HG03565 (cell line): Measurements from ENCODE around the gene PXMP4.
"Not testable (repeated sequence)": the region's sequence is repeated elsewhere in the genome, so short reads cannot be mapped to it uniquely, and the experiment has no call there.

Source experiments
- ATAC-seq: cut with Tn5 transposase; IDR thresholded peaks from one replicate; pipeline ENCODE4 v1.9.1; 2021; ENCODE audit warnings: mild to moderate bottlenecking, moderate library complexity; ENCODE audit not compliant: unreplicated experiment

PXMP4 gene, protein sequence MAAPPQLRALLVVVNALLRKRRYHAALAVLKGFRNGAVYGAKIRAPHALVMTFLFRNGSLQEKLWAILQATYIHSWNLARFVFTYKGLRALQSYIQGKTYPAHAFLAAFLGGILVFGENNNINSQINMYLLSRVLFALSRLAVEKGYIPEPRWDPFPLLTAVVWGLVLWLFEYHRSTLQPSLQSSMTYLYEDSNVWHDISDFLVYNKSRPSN

DNA sequence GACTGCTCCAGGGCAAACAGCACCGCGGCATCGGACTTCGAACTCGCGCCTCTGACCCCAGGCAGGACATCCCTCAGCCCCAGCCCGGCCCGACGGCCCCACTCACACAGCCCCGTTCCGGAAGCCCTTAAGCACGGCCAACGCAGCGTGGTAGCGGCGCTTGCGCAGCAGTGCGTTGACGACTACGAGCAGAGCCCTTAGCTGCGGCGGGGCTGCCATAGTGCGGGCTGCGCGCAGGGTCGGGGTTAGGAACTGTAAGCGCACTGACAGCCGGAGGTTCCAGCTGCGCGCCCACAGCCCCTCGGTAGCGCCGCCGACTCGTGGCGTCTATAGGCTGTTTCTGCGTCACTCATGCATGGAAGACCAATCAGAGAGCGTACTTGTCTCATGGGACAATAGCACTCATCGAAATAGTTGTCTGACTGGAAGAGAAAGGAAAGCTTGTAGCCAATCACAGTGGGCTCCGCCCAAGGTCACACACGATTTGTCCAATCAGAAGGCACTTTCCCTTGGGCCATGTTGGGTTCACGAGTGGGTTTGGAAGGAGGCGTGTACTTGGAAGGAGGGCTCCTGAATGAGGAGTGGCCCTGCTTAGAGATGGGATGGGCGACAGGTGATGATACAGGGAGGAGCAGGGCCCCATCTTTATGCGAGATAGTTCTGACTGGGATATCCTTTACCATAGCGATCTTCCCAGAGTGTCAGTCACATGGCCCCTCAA is at the start of gene PXMP4:
TSS of gene PXMP4 (minus strand) at position 322 of the 721 bp plus-strand sequence. CDS start at position 219, 103 bp downstream.
- ATAC-seq = peak; percentile 98

DNA sequence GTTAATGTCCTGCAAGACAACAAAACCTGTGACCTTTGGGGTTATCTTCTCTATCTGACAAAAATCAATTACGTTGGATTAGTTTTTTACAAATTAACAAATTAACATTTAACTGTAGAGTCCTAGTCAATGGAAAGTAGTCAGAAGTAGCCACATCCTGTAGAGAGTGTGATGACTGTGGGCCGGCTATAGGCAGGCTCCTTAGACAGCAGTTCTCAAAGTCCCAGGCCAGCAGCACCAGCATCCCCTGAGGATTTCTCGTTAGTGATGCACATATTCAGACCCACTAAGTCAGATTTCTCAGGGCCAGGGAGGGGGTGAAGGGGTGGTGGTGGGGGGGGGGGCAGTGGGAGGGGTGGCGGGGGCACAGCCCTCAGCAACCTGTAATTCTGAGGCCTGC is 48.9 kb upstream of the PXMP4 start:
- no peak for ATAC-seq

DNA sequence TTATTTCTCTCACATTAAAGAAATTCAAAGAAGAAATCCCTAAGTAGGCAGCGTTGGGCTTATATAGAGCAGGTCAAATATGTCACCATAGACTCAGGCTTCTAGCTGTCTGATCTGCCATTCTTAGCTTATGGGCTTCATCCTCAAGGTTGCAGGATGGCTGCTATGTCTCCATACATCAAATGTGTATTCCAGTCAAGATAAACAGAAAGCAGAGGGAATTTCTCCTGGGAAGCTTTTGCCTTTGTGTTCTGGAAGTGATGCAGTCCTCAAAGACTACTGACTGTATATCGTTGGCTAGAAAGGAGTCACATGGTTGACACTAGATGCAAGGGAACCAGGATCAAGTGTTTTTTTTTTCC is 47.6 kb upstream of the PXMP4 start:
- ATAC-seq = no peak

DNA sequence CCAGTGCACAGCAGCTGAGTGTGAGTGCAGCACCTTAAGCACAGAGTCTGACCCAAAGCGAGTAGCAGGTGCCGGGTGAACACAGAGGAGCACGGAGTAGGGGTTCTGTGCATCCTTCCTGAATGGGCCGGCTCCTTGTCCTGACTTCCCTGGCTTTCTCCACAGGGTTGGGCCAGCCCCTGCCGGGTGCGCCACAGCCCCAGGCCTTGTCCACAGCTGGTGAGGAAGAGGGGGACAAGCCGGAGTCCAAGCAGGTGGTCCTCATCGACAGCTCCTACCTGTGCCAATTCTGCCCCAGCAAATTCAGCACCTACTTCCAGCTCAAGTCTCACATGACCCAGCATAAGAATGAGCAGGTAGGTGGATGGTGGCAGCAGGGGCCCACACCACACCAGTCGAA is 46.6 kb upstream of the PXMP4 start:
- no peak for ATAC-seq

DNA sequence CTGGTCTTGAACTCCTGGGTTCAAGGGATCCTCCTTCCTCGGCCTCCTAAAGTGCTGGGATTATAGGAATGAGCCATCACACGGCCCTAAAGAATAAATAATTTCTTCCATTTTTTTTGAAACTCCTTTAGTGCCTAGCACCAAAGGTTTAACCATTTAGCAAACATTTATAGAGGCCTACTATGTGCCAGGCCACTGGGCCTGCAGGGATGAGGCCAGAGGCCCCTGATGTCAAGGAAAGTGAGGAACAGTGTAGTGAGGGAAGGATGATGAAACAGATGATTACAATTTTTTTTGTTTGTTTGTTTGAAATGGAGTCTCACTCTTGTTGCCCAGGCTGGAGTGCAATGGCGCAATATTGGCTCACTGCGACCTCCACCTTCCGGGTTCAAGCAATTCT is 45.5 kb upstream of the PXMP4 start:
- no peak for ATAC-seq

DNA sequence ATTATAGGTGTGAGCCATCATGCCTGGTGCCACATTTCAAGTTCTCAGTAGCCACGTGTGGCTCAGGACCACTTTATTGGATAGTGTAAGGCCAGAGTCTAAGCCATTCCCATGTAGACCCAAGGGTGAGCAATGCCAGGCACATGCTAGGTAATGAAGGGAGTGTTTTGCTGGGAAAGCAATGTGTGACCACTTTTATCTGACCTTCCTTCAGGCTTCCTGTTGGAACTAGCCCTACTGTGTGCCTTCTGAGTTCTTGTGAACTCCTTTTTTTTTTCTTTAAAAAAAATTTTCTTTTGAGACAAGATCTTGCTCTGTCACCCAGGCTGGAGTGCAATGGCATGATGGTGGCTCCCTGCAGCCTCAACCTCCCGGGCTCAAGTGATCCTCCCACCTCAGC is 45.0 kb upstream of the PXMP4 start:
- no peak for ATAC-seq

DNA sequence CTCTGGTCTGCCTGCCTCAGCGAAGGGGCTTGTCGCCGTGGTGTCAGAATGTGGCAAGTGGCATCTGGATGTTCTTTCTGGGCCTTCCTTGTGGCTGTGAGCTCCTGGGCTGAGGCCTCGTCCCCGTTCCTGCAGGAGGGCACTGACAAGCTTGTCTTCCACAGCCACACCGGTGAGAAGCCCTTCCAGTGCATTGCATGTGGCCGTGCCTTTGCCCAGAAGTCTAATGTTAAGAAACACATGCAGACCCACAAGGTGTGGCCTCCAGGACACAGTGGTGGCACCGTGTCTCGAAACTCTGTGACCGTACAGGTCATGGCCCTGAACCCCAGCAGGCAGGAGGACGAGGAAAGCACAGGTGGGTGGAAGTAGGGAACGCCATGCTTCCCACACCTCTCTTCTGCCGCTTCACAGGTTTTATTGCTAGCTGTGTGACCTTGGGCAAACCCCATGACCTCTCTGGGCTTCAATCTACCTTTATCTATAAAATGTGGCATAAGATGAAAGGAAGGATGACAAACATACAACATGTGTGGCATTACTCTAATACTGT is 41.7 kb upstream of the PXMP4 start:
- no peak for ATAC-seq

DNA sequence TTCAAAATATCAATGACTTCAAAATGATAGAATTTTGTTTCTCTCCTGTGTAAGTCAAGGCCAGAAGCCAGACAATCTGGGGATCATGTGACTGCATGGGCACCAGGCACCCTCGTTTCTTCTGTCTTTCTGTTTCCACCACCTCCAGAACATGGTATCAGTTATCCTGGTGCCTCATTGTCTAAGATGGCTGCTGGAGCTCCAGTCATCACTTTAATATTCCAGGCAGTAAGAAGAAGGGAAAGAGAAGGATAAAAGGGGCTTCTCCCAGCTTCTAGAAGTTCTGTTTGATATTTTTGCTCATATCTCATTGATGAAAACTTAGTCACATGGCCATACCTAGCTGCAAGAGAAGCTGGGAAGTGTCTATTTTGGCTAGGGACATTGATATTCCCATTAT is 37.3 kb upstream of the PXMP4 start:
- no peak for ATAC-seq

DNA sequence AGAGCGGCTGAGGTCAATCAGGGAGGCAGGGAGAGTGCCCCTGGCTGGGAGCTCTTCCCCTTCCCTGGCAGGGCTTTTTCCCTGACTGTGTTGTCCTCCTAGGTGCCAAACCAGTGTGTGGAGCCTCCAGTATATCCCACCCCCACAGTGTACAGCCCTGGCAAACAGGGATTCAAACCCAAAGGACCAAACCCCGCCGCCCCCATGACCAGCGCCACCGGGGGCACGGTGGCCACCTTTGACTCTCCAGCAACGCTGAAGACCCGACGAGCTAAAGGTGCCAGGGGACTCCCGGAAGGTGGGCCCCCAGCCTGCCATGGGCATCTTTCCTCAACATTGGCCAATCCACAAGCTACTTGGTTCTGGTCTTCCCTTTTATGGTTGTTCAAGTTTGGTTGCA is 36.9 kb upstream of the PXMP4 start:
- no peak for ATAC-seq

DNA sequence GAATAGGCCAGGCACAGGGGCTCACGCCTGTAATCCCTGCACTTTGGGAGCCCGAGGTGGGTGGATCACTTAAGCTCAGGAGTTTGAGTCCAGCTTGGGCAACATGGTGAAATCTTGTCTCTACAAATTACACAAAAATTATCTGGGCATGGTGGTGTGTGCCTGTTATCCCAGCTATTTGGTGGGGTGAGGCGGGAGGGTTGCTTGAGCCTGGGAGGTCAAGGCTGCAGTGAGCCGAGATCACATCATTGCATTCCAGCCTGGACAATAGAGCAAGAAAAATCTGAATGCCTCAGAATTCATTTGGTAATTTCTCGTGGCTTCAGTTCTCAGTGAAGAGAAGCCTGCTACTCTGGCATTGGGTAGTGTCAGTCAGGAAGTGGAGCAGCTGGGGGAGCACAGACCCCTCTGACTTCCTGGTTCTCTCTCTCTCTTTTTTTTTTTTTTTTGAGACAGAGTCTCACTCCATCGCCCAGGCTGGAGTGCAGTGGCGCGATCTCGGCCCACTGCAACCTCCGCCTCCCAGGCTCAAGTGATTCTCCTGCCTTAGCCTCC is 35.9 kb upstream of the PXMP4 start:
- not testable (repeated sequence) for ATAC-seq

DNA sequence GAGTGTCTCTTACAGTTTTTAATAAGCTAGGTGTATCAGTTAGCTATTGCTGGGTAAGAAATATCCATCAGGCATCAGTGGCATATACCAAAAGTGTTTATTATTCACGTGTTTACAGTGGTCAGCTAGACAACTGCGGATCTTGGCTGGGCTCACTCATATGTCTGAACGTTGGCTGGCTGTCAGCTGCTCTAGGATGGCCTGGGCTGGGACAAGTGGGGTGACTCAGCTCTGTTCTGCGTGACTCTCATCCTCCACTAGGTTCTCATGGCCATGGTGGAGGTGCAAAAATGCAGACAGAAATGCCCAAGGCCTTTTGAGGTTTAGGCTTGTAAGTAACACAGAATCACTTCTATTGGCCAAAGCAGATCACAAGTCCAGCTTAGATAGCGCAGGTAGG is 33.7 kb upstream of the PXMP4 start:
- no peak for ATAC-seq

DNA sequence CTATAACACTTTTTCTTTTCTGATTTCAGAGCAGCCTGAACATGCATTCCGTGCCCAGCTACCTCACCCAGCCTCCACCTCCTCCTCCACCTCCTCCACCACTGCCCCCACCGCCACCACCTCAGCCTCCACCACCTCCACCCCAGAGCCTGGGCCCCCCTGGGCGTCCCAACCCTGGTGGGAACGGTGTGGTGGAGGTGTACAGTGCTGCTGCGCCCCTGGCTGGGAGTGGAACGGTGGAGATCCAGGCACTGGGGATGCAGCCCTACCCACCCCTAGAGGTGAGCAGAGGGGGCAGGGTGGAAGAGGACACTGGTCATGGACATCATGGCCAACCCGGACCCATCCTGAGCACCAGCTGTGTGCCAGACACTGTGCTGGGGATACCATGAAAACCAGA is 33.0 kb upstream of the PXMP4 start:
- no peak for ATAC-seq

DNA sequence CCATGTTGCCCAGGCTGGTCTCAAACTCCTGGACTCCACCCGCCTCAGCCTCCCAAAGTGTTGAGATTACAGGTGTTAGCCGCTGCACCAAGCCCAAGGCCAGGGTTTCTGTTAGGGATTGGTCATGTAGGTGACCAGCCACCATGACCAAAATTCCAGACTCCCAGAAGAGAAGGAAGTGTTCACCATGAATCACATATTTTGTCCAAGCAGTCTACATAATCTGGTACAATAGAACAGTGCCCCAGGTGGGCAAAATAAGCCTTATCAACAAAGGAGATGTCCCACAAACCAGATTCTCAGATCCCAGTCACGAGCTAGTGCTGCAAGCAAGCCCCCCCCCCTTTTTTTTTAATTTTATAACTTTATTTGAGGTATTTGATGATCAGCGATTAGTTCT is 31.7 kb upstream of the PXMP4 start:
- ATAC-seq = no peak

DNA sequence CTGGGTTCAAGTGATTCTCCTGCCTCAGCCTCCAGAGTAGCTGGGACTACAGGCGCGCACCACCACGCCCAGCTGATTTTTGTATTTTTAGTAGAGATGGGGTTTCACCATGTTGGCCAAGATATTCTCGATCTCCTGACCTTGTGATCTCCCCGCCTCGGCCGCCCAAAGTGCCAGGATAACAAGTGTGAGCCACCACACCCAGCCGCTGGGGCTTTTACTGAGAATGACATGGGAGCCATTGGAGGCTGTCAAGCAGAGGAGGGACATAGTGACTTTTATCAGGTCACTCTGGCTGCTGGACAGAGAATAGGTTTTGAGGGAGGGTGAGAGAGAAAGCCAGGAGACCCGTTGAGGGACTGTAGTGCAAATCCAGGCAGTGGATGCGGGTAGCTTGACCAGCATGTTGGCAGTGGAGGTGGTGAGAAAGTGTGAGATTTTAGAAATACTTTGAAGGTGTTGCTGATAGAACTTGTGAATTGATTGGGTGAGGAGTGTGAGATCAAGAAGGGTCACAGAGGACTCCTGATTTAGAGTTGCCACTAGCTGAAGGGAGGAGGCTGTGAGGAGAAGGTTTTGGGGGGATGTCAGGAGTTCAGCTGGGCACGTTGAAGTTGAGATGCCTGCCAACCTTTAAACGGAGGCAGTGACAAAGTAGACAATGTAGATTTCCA is 26.4 kb upstream of the PXMP4 start:
- ATAC-seq = no peak

DNA sequence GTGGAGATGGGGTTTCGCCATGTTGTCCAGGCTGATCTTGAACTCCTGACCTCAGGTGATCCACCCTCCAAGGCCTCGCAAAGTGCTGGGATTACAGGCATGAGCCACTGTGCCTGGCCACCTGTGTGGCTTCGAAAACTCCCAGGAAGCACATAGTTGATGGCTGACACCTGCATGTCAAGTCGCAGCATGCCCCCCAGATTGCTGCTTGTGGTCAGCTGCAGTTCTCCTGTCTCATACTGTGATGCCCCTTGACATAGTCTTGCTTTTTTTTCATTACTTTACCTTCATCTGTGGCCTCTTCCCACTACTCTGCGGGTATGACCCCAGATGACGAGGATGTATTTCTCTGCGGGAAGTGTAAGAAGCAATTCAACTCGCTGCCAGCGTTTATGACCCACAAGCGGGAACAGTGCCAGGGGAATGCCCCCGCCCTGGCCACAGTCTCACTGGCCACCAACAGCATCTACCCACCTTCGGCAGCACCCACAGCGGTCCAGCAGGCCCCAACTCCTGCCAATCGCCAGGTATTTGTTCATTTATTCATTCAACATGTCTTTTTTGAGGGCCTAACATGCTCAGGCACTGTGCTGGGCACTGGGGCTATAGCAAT is 24.8 kb upstream of the PXMP4 start:
- ATAC-seq = no peak

DNA sequence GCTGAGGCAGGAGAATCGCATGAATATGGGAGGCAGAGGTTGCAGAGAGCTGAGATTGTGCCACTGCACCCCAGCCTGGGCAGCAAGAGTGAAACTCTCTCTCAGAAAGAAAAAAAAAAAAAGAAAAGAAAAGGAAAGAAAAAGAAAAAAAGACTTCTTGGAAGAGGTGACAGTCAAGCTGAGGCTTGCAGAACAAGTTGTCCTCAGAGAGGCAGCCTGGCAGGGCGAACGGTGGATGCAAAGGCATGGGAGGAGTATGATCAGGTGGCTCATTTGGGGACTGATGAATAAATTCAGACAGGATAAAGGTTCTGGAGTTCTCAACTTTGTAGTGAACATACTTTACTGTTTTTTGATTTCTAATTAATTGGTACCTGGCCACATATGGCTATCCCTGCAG is 24.1 kb upstream of the PXMP4 start:
- ATAC-seq = no peak

DNA sequence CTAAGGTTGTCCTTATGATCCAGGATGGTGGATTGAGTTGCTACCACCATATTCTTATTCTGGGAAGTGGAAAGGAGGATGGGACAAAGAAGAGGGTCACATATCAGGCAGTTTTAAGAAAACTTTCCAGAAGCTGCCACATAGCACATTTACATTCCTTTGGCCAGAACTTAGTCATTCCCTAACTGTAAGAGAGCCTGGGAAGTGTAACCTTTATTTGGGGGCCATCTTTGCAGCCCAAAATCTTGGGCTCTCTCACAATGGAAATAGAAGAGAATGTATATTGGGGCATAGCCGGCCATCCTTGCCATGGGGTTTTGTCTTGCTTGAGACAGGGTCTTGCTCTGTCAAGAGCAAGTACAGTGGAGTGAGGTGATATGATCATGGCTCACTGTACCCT is 20.1 kb upstream of the PXMP4 start:
- ATAC-seq = no peak

DNA sequence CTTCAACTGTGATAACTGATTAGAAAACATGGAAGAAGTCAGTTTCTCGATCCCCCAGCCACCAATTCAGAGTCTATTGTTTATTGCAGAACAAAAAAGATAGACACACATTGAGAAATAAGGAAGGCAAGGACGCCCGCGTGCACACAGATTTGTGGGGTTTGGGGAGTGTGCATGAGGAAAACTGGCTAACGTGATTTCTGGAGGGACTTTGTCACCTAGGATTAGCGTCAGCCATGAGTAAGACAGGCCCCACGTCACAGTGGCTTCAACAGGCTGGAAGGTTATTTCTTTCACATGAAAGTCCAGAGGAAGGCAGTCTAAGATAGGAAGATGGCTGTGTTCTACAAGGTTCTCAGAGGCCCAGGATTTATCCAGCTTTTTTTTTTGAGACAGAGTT is 19.4 kb upstream of the PXMP4 start:
- ATAC-seq = no peak

DNA sequence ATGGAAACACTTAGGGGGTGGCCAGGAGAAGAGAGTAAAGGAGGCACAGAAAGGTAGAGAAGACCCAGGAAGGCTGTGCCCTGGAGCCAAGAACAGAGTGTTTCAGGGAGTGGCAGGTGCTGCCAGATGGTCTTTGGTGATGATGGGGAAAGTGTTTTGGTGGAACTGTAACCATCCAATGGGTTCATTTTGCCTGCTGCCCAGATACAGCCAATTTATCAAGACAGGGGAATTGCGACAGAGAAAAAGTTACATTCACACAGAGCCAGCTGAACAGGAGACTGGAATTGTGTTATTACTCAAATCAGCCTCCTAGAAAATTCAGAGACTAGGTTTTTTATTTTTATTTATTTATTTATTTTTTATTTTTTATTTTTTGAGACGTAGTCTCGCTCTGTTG is 16.9 kb upstream of the PXMP4 start:
- ATAC-seq = no peak

DNA sequence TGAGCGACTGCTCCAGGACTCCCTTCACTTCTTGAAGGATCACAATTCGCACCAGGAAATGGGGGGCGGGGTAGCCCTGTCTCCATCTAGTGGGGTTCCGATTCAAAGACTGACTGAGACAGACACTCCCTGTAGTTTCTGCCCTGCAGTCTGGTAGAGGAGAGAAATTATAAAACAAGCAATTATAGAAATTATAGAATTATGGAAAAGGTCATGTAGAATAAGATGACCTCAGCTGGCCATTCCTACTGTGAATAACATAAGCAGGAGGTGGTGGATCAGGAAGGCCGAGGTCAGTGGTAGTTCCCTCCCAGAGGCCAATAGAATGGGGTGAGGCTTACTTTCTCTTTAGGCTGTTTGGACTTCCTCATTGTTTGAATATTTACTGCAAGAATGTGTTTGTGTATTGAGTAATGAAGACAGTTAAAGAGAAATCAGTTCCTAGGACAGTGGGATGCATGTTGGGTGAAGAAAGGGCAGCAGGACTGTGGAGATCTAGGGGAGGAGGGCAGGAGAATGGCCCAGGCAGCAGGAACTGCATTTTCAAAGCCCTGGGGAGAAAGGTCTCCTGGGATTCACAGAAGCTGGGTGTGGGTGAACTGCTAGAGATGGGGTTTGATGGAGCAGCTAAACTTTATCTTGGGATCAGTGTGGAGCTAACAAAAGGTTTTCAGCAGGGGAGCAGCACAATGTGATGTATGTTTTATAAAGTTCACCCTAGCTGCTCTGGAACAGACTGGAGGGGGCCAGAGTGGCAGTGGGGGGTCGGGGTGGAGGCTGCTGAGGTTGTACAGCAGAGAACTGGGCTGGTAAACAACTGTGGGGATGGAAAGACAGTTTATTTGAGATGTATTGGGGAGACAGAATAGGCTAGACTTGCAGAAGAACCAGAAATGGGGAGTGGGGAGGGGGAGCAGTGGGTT is 13.8 kb upstream of the PXMP4 start:
- no peak for ATAC-seq
